Liver (tissue), 3 donors: Measurements from ENCODE around the gene SMYD3.

Source experiments
- FOXA1 ChIP-seq: IDR thresholded peaks from 2 replicates; pipeline ENCODE4 v1.6.1; 2016; ENCODE audit warnings: antibody characterized with exemption
- JUND ChIP-seq, 2 donors: IDR thresholded peaks; 2 replicates each; pipeline ENCODE4 v1.6.1; 2016; ENCODE audit warnings: antibody characterized with exemption in 2 of 2
- TAF1 ChIP-seq: conservative IDR thresholded peaks from 2 replicates; pipeline ENCODE4 v1.6.1; 2016; ENCODE audit warnings: antibody characterized with exemption, mild to moderate bottlenecking
- YY1 ChIP-seq: IDR thresholded peaks from 2 replicates; pipeline ENCODE4 v1.6.1; 2016; ENCODE audit warnings: antibody characterized with exemption, mild to moderate bottlenecking
- TF ChIP-seq, protein P1 (sequence below): fragments of 150-350 bp; IDR thresholded peaks from 2 replicates; pipeline ENCODE4 v1.5.1; 2017; ENCODE audit warnings: improper control_type of control experiment, low read depth, low read length; ENCODE audit not compliant: missing input control
- TF ChIP-seq, protein P2 (sequence below): IDR thresholded peaks from 2 replicates; pipeline ENCODE4 v1.6.1; 2016; ENCODE audit warnings: antibody characterized with exemption, mild to moderate bottlenecking
- TF ChIP-seq, protein P3 (sequence below): IDR thresholded peaks from 2 replicates; pipeline ENCODE4 v1.6.1; 2016; ENCODE audit warnings: antibody characterized with exemption
- donor health status: healthy.
- donor health status: healthy.

DNA sequence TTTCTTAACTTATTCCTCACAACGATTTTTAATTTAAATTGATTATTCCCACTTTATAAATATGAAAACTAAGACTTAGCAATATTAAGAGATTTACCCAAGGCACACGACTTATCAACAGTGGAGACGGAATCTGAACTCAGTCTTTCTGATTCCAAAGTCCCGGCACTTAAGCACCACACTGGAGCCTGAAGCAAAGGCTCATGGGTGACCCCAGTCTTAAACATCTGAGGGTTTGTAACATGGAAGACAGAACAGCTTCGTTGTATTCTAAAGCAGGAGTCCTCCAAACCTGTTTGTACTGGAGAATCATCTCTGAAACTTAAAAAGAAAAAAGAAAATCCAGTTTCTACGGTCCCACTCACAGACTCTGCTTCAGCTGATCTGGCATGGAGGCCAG, 519.5 kb downstream of the SMYD3 start:
- TF ChIP-seq, protein P1, sequence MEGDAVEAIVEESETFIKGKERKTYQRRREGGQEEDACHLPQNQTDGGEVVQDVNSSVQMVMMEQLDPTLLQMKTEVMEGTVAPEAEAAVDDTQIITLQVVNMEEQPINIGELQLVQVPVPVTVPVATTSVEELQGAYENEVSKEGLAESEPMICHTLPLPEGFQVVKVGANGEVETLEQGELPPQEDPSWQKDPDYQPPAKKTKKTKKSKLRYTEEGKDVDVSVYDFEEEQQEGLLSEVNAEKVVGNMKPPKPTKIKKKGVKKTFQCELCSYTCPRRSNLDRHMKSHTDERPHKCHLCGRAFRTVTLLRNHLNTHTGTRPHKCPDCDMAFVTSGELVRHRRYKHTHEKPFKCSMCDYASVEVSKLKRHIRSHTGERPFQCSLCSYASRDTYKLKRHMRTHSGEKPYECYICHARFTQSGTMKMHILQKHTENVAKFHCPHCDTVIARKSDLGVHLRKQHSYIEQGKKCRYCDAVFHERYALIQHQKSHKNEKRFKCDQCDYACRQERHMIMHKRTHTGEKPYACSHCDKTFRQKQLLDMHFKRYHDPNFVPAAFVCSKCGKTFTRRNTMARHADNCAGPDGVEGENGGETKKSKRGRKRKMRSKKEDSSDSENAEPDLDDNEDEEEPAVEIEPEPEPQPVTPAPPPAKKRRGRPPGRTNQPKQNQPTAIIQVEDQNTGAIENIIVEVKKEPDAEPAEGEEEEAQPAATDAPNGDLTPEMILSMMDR = no peak
- no peak for TF ChIP-seq YY1
- TF ChIP-seq TAF1 = no peak
- no peak for TF ChIP-seq JUND (IDR thresholded peaks at IDR 0.05)
- TF ChIP-seq, protein P2, sequence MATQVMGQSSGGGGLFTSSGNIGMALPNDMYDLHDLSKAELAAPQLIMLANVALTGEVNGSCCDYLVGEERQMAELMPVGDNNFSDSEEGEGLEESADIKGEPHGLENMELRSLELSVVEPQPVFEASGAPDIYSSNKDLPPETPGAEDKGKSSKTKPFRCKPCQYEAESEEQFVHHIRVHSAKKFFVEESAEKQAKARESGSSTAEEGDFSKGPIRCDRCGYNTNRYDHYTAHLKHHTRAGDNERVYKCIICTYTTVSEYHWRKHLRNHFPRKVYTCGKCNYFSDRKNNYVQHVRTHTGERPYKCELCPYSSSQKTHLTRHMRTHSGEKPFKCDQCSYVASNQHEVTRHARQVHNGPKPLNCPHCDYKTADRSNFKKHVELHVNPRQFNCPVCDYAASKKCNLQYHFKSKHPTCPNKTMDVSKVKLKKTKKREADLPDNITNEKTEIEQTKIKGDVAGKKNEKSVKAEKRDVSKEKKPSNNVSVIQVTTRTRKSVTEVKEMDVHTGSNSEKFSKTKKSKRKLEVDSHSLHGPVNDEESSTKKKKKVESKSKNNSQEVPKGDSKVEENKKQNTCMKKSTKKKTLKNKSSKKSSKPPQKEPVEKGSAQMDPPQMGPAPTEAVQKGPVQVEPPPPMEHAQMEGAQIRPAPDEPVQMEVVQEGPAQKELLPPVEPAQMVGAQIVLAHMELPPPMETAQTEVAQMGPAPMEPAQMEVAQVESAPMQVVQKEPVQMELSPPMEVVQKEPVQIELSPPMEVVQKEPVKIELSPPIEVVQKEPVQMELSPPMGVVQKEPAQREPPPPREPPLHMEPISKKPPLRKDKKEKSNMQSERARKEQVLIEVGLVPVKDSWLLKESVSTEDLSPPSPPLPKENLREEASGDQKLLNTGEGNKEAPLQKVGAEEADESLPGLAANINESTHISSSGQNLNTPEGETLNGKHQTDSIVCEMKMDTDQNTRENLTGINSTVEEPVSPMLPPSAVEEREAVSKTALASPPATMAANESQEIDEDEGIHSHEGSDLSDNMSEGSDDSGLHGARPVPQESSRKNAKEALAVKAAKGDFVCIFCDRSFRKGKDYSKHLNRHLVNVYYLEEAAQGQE = no peak
- TF ChIP-seq FOXA1 = no peak
- TF ChIP-seq, protein P3, sequence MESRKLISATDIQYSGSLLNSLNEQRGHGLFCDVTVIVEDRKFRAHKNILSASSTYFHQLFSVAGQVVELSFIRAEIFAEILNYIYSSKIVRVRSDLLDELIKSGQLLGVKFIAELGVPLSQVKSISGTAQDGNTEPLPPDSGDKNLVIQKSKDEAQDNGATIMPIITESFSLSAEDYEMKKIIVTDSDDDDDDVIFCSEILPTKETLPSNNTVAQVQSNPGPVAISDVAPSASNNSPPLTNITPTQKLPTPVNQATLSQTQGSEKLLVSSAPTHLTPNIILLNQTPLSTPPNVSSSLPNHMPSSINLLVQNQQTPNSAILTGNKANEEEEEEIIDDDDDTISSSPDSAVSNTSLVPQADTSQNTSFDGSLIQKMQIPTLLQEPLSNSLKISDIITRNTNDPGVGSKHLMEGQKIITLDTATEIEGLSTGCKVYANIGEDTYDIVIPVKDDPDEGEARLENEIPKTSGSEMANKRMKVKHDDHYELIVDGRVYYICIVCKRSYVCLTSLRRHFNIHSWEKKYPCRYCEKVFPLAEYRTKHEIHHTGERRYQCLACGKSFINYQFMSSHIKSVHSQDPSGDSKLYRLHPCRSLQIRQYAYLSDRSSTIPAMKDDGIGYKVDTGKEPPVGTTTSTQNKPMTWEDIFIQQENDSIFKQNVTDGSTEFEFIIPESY = no peak
